Cardiac fibroblast (primary cell): ENCODE results near the gene ABHD4.

Experiments used
- DNase-seq, 2 donors: peaks; one replicate each; pipeline versions ENCODE4 v3.0.0 to v3.0.0-alpha.2; 2010; ENCODE audit warnings: low read depth in 2 of 2
- H3K4me3 ChIP-seq, 2 donors: replicated peaks in 1 of 2; 1 replicate in 1 of 2; 2 replicates in 1 of 2; pipeline ENCODE4 v1.5.1; 2011; ENCODE audit warnings: low read depth in 2 of 2, low read length in 2 of 2, mild to moderate bottlenecking in 2 of 2, moderate library complexity in 1 of 2
- TF ChIP-seq, protein P1 (sequence below): IDR thresholded peaks from one replicate; pipeline ENCODE4 v1.5.1; 2011; ENCODE audit warnings: low read depth, mild to moderate bottlenecking, low read length, inconsistent platforms

The ABHD4 gene

DNA sequence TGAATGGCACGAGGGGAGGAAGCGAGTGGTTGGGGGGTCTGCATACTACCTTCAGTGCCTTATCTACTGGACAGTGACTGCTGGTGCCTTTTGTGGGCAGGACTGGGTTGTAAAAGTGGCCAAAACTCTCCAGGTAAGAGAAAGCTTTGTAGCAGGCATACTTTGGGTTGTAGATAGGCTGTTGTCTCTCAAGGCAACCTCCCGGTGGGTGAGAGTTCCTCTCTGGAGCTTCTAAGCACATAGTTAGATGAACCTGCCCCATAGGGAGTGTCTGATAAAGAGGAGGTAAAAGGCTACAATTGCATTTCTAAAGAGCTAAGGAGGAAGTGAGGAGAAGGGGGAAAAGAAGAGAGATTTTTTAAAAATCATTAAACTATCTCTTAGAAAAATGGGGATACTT, 4.9 kb upstream of the ABHD4 start:
- no peak for DNase-seq
- no peak overlapping the region for H3K4me3 ChIP-seq
- TF ChIP-seq, protein P1, sequence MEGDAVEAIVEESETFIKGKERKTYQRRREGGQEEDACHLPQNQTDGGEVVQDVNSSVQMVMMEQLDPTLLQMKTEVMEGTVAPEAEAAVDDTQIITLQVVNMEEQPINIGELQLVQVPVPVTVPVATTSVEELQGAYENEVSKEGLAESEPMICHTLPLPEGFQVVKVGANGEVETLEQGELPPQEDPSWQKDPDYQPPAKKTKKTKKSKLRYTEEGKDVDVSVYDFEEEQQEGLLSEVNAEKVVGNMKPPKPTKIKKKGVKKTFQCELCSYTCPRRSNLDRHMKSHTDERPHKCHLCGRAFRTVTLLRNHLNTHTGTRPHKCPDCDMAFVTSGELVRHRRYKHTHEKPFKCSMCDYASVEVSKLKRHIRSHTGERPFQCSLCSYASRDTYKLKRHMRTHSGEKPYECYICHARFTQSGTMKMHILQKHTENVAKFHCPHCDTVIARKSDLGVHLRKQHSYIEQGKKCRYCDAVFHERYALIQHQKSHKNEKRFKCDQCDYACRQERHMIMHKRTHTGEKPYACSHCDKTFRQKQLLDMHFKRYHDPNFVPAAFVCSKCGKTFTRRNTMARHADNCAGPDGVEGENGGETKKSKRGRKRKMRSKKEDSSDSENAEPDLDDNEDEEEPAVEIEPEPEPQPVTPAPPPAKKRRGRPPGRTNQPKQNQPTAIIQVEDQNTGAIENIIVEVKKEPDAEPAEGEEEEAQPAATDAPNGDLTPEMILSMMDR = no peak

- TF ChIP-seq, protein P1 = no peak
- no peak for DNase-seq
- no peak overlapping the region for H3K4me3 ChIP-seq
These were observed 4.5 kb upstream of the ABHD4 start for GRCh38 chr14:22593601-22594000.

GRCh38 chr14:22594156-22594716, 3.9 kb upstream of the ABHD4 start:
- peak in 1 of 2 donors; percentile 25 for DNase-seq
- no peak overlapping the region for H3K4me3 ChIP-seq
- TF ChIP-seq, protein P1 = no peak

DNA sequence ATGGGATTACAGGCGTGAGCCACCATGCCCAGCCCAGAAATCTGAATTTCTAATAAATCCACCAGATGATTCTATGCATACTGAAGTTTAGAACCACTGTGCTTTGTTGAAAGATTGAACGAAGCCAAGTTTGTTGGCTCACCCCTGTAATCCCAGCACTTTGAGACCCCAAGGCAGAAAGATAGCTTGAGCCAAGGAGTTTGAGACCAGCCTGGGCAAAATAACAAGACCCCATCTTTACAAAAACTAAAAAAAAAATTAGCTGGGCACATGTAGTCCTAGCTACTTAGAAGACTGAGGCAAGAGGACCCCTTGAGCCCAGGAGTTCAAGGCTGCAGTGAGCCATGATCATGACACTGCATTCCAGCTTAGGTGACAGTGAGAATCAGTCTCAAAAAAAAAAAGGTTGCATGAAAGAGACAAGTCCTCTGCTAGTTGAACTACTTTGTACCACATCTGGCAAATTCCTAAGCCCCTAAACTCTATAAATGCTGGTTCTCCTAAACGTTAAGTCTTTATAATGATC, 1.7 kb upstream of the ABHD4 start:
- no peak overlapping the region for H3K4me3 ChIP-seq
- no peak for DNase-seq
- TF ChIP-seq, protein P1 = no peak

DNA sequence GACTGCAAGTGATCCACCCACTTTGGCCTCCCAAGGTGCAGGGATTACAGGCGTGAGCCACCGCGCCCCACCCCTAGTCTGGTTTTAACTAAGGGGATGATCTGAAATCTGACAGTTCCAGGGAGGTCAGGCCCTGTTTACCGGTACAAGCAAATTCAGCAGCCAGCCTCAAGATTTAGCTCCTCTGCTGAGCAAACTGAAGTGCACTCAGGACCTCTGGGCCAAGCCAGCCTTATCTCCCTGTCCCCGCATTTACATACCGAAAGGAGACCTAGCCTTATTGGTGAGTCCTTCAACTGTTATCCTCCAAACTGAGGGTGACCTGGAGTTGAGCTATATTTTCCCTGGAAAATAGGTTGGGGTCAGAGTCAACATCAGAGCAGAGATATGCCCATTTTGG, 835 bp upstream of the ABHD4 start:
- no peak for DNase-seq
- H3K4me3 ChIP-seq = no peak overlapping the region
- TF ChIP-seq, protein P1 = no peak

GRCh38 chr14:22597771-22598098, 365 bp upstream of the ABHD4 start:
- DNase-seq = no peak
- H3K4me3 ChIP-seq = peak overlapping the region; percentile 82 to 91
- TF ChIP-seq, protein P1 = no peak

DNA sequence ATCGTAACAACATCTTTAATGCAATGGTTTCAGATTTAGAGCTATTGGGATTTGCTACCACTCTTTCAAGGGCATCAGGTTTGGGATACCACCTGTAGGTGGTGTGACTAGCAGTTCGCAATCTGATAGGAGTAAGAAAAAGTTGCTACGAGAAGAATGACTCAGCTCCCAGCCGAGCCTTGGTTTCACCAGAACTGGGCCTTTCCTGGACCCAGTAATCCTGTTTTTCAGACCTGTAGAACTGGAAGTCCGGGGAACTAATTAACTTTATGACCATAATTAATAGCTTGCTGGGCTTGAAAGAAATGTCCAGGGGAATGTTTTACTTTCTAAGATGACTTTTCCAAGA, 770 bp downstream of the ABHD4 start:
- TF ChIP-seq, protein P1 = peak; percentile 37
- DNase-seq = peak; percentile 54 to 60
- H3K4me3 ChIP-seq = peak overlapping the region; percentile 82 to 91
